HepG2 (cell line): Measurements from ENCODE around the gene C20orf141. TPM values are rescaled to one million over a fixed set of nuclear protein-coding genes. Genes with fewer than 3 reads are reported as not detected.

Source experiments
- CC2D1A ChIP-seq: sonication (generic); formaldehyde crosslinking; IDR thresholded peaks from 2 replicates; pipeline ENCODE4 v1.8.1; 2023; ENCODE audit warnings: mild to moderate bottlenecking, missing genetic modification reagents
- MXD4 ChIP-seq: IDR thresholded peaks from 2 replicates; pipeline ENCODE4 v1.6.1; 2016; ENCODE audit warnings: mild to moderate bottlenecking, missing biosample characterization, missing genetic modification reagents
- PRDM4 ChIP-seq: sonication (generic); formaldehyde crosslinking; IDR thresholded peaks from 2 replicates; pipeline ENCODE4 v1.9.0; 2021; ENCODE audit warnings: missing genetic modification reagents, borderline replicate concordance
- TERF1 ChIP-seq: sonication (generic); formaldehyde crosslinking; IDR thresholded peaks from 2 replicates; pipeline ENCODE4 v1.8.0; 2022; ENCODE audit warnings: mild to moderate bottlenecking, missing genetic modification reagents, moderate library complexity
- TOPORS ChIP-seq: sonication (generic); formaldehyde crosslinking; IDR thresholded peaks from 2 replicates; pipeline ENCODE4 v1.8.0; 2023; ENCODE audit warnings: mild to moderate bottlenecking, missing genetic modification reagents
- ZBTB44 ChIP-seq: sonication (generic); formaldehyde crosslinking; IDR thresholded peaks from 2 replicates; pipeline ENCODE4 v1.4.0; 2020; ENCODE audit warnings: missing genetic modification reagents
- ZBTB8A ChIP-seq: sonication (generic); formaldehyde crosslinking; IDR thresholded peaks from 2 replicates; pipeline ENCODE4 v1.4.0; 2020; ENCODE audit warnings: mild to moderate bottlenecking, low read depth, missing genetic modification reagents, borderline replicate concordance
- ZNF687 ChIP-seq: sonication (generic); formaldehyde crosslinking; IDR thresholded peaks from 2 replicates; pipeline ENCODE4 v1.5.1; 2020; ENCODE audit warnings: mild to moderate bottlenecking, missing genetic modification reagents, moderate library complexity
- ZNF816 ChIP-seq: sonication (generic); formaldehyde crosslinking; IDR thresholded peaks from 2 replicates; pipeline ENCODE4 v1.8.0; 2022; ENCODE audit warnings: missing genetic modification reagents, mild to moderate bottlenecking, borderline replicate concordance
- ZNF883 ChIP-seq: sonication (generic); formaldehyde crosslinking; IDR thresholded peaks from 2 replicates; pipeline ENCODE4 v1.5.1; 2020; ENCODE audit warnings: mild to moderate bottlenecking, missing genetic modification reagents; ENCODE audit errors: not compliant biosample characterization
- polyA plus RNA-seq, 8 experiments: library from polyadenylated mRNA; depleted of rRNA in 3 of 8; stranded (reverse) in 7 of 8; unstranded in 1 of 8; fragments of >200 nt; fragmentation: Illumina TruSeq in 4 of 8; extraction: Trizol in 4 of 8; gene quantifications; 2 replicates each; pipeline versions ENCODE4 v1.2.1 to v1.2.3, GENCODE V29; 2011 to 2016; ENCODE audit warnings: low read depth in 4 of 8, missing spikeins in 1 of 8, mixed read lengths in 1 of 8; ENCODE audit not compliant: insufficient read depth in 1 of 8
- total RNA-seq, 5 experiments: library from RNA; depleted of rRNA; stranded (reverse); fragments of >200 nt; fragmentation: Illumina TruSeq; extraction: Trizol; gene quantifications; 2 replicates each; pipeline ENCODE4 v1.2.3, GENCODE V29; 2016; ENCODE audit warnings: low read depth in 1 of 5
- TF ChIP-seq, protein P1 (sequence below): sonication (generic); formaldehyde crosslinking; conservative IDR thresholded peaks from 2 replicates; pipeline ENCODE4 v1.4.0; 2020; ENCODE audit warnings: mild to moderate bottlenecking, missing genetic modification reagents, moderate library complexity
- TF ChIP-seq, protein P2 (sequence below): sonication (generic); formaldehyde crosslinking; IDR thresholded peaks from 2 replicates; pipeline ENCODE4 v1.8.1; 2023; ENCODE audit warnings: mild to moderate bottlenecking, missing genetic modification reagents

The C20orf141 gene
- total and polyA plus RNA-seq, 2 of the 13 experiments (the other 11 are each of a cell fraction or from before 2014, with no cell fraction given), result not detected

GRCh38 chr20:2840138-2840966 lies 25.6 kb downstream of the C20orf141 start, which contains the start of the genes PCED1A and VPS16 (continued):
- TF ChIP-seq, protein P1, sequence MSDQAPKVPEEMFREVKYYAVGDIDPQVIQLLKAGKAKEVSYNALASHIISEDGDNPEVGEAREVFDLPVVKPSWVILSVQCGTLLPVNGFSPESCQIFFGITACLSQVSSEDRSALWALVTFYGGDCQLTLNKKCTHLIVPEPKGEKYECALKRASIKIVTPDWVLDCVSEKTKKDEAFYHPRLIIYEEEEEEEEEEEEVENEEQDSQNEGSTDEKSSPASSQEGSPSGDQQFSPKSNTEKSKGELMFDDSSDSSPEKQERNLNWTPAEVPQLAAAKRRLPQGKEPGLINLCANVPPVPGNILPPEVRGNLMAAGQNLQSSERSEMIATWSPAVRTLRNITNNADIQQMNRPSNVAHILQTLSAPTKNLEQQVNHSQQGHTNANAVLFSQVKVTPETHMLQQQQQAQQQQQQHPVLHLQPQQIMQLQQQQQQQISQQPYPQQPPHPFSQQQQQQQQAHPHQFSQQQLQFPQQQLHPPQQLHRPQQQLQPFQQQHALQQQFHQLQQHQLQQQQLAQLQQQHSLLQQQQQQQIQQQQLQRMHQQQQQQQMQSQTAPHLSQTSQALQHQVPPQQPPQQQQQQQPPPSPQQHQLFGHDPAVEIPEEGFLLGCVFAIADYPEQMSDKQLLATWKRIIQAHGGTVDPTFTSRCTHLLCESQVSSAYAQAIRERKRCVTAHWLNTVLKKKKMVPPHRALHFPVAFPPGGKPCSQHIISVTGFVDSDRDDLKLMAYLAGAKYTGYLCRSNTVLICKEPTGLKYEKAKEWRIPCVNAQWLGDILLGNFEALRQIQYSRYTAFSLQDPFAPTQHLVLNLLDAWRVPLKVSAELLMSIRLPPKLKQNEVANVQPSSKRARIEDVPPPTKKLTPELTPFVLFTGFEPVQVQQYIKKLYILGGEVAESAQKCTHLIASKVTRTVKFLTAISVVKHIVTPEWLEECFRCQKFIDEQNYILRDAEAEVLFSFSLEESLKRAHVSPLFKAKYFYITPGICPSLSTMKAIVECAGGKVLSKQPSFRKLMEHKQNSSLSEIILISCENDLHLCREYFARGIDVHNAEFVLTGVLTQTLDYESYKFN (CRISPR knock-in tag), result peak; percentile 60
- TF ChIP-seq TERF1 (no peak), CC2D1A (CRISPR knock-in tag) (peak; percentile 93; the same call in 1 of the 2 replicates), ZNF687 (CRISPR knock-in tag) (peak; percentile 99), ZBTB8A (CRISPR knock-in tag) (peak; percentile 93; the same call in 1 of the 2 replicates), ZNF816 (CRISPR knock-in tag) (peak; percentile 66; the same call in 1 of the 2 replicates), ZNF883 (peak; percentile 99), MXD4 (CRISPR knock-in tag) (peak; percentile 97), TOPORS (CRISPR knock-in tag) (peak; percentile 100), ZBTB44 (CRISPR knock-in tag) (peak; percentile 87), PRDM4 (CRISPR knock-in tag) (no peak)
- TF ChIP-seq, protein P2, sequence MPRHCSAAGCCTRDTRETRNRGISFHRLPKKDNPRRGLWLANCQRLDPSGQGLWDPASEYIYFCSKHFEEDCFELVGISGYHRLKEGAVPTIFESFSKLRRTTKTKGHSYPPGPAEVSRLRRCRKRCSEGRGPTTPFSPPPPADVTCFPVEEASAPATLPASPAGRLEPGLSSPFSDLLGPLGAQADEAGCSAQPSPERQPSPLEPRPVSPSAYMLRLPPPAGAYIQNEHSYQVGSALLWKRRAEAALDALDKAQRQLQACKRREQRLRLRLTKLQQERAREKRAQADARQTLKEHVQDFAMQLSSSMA (CRISPR knock-in tag), result peak; percentile 80; the same call in 1 of the 2 replicates
